ENCODE measurements around the gene NUCB2. TPM values are rescaled to one million over a fixed set of nuclear protein-coding genes. Genes with fewer than 3 reads are reported as not detected.
"Not testable (repeated sequence)": the region's sequence is repeated elsewhere in the genome, so short reads cannot be mapped to it uniquely, and the experiment has no call there.

NUCB2 gene
- polyA plus RNA-seq, 3 donors = 8.6 to 41.3 (median 31.4) TPM

DNA sequence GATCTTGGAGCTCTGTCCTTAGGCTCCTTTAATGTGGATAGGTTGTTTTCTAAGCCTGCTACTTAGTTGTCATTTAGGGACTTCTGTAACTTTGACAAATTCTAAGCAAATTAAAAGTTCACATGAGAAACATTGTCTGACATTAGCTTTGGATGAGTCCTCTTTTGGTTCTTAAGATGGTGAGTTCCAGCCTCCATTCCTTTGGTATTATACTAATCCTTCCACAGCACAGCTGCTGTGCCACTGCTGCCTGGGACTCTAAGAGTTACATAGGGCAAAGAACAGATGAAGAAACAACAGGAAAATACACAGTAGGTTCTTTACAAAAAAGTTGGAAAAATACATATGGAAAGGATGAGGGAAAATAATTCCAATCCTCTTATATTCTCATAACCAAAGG, 43.4 kb upstream of the NUCB2 start:
- Mint-ChIP-seq H3K36me3 (no peaks in the 10 kb centered on the region), H3K27ac (no peak overlapping the region), H3K4me3 (no peak overlapping the region), H3K9me3 (no peaks in the 10 kb centered on the region), H3K4me1 (peaks cover 12% of the 10 kb centered on the region), H3K27me3 (ENCODE audit: low read depth in 3 of 3) (peaks cover 0 to 18% (median 5%) of the 10 kb centered on the region in 3 donors)
- Histone ChIP-seq H3K9me3 (replicated peaks in 1 of 2; ENCODE audit: control insufficient read depth in 1 of 2, insufficient read depth in 1 of 2, low read length in 2 of 2) (no peaks in the 10 kb centered on the region), H3K9ac (ENCODE audit: insufficient read depth, low read length, poor library complexity, severe bottlenecking) (no peak overlapping the region), H3K4me1 (ENCODE audit: control insufficient read depth in 1 of 2, insufficient read depth in 2 of 2, low read length in 2 of 2) (peaks cover 7 to 15% of the 10 kb centered on the region in 2 donors), H3K27me3 (ENCODE audit: control insufficient read depth in 2 of 2, insufficient read depth in 2 of 2, low read length in 2 of 2) (peaks cover 0 to 2% of the 10 kb centered on the region in 2 donors), H3K4me2 (replicated peaks; ENCODE audit: extremely low read depth, low read length, poor library complexity, severe bottlenecking) (no peak overlapping the region), H4K20me1 (ENCODE audit: insufficient read depth, low read length) (no peaks in the 10 kb centered on the region), H2AFZ (ENCODE audit: insufficient read depth, low read depth, low read length, poor library complexity, severe bottlenecking) (no peak overlapping the region), H3K36me3 (replicated peaks in 1 of 2; ENCODE audit: control insufficient read depth in 1 of 2, insufficient read depth in 2 of 2, low read length in 2 of 2) (no peaks in the 10 kb centered on the region), H3K4me3 (replicated peaks in 1 of 3; ENCODE audit: low read depth in 2 of 3, low read length in 3 of 3) (no peak overlapping the region), H3K79me2 (ENCODE audit: insufficient read depth, low read length) (no peaks in the 10 kb centered on the region), H3K27ac (ENCODE audit: low read depth in 1 of 2, low read length in 2 of 2) (no peak overlapping the region)
- intact Hi-C loops (cut with micrococcal nuclease) = loop anchor here (10.0 kb wide), 2 partner anchors 122 to 272 kb away; partner anchors contain the start of gene NCR3LG1 (in 1 of the 2)
- TF ChIP-seq CTCF (IDR thresholded peaks at IDR 0.05) = no peak
- no peak for DNase-seq

DNA sequence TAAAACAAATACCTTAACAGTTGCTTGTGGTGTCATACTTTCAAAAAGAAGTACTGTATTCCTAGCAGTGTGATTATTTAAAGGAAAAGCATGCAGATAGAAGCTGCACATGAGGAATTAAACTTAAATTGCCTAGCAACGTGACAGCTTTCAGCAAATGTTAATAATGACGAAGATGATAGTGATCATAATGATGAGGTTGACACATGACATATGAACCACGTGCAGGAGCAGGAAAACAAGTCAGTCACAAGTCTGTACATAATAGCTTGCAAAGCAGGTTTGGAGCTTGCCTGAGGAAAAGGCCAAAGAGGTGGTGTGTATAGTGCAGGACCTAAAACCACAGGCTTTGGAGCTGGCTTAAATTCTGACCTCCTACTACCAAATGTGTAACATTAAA, 38.2 kb upstream of the NUCB2 start:
- no peak for DNase-seq
- Histone ChIP-seq H3K4me1 (ENCODE audit: control insufficient read depth in 1 of 2, insufficient read depth in 2 of 2, low read length in 2 of 2) (no peaks in the 10 kb centered on the region), H3K27ac (ENCODE audit: low read depth in 1 of 2, low read length in 2 of 2) (no peak overlapping the region), H3K36me3 (replicated peaks in 1 of 2; ENCODE audit: control insufficient read depth in 1 of 2, insufficient read depth in 2 of 2, low read length in 2 of 2) (no peaks in the 10 kb centered on the region), H3K4me3 (replicated peaks in 1 of 3; ENCODE audit: low read depth in 2 of 3, low read length in 3 of 3) (no peak overlapping the region), H3K9me3 (replicated peaks in 1 of 2; ENCODE audit: control insufficient read depth in 1 of 2, insufficient read depth in 1 of 2, low read length in 2 of 2) (no peaks in the 10 kb centered on the region), H2AFZ (ENCODE audit: insufficient read depth, low read depth, low read length, poor library complexity, severe bottlenecking) (no peak overlapping the region), H3K9ac (ENCODE audit: insufficient read depth, low read length, poor library complexity, severe bottlenecking) (no peak overlapping the region), H4K20me1 (ENCODE audit: insufficient read depth, low read length) (no peaks in the 10 kb centered on the region), H3K79me2 (ENCODE audit: insufficient read depth, low read length) (no peaks in the 10 kb centered on the region), H3K4me2 (replicated peaks; ENCODE audit: extremely low read depth, low read length, poor library complexity, severe bottlenecking) (no peak overlapping the region), H3K27me3 (ENCODE audit: control insufficient read depth in 2 of 2, insufficient read depth in 2 of 2, low read length in 2 of 2) (peaks cover 0 to 14% of the 10 kb centered on the region in 2 donors)
- Mint-ChIP-seq H3K4me1 (peaks cover under 1% of the 10 kb centered on the region), H3K4me3 (no peak overlapping the region), H3K36me3 (no peaks in the 10 kb centered on the region), H3K27ac (no peak overlapping the region), H3K27me3 (ENCODE audit: low read depth in 3 of 3) (peaks cover 4 to 42% (median 21%) of the 10 kb centered on the region in 3 donors), H3K9me3 (peaks cover 0 to 8% (median 3%) of the 10 kb centered on the region in 7 donors)
- intact Hi-C loops (cut with micrococcal nuclease) = loop anchor here (10.0 kb wide), 2 partner anchors 116 to 266 kb away; partner anchors contain the start of gene NCR3LG1 (in 1 of the 2)
- TF ChIP-seq CTCF (IDR thresholded peaks at IDR 0.05) = no peak
- 77% methylated on average over 3 of the region's 3 CpGs for WGBS (ENCODE audit: insufficient coverage)

DNA sequence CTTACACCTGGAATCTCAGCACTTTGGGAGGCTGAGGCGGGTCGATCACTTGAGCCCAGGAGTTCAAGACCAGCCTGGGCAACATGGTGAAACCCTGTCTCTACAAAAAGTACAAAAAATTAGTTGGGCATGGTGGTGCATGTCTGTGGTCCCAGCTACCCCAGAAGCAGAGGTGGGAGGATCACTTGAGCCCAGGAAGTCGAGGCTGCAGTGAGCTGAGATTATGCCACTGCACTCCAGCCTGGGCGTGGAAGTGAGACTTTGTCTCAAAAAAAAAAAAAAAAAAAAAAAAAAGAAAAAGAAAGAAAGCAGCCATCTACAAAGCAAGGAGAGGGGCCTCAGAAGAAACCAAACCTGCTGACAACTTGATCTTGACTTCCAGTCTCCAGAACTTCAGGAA, 36.6 kb upstream of the NUCB2 start:
- H2AFZ ChIP-seq (ENCODE audit: insufficient read depth, low read depth, low read length, poor library complexity, severe bottlenecking); H4K20me1 ChIP-seq (ENCODE audit: insufficient read depth, low read length); H3K36me3 Mint-ChIP-seq; H3K4me2 ChIP-seq (replicated peaks; ENCODE audit: extremely low read depth, low read length, poor library complexity, severe bottlenecking); H3K4me1 ChIP-seq (ENCODE audit: control insufficient read depth in 1 of 2, insufficient read depth in 2 of 2, low read length in 2 of 2); H3K27ac ChIP-seq (ENCODE audit: low read depth in 1 of 2, low read length in 2 of 2); H3K36me3 ChIP-seq (replicated peaks in 1 of 2; ENCODE audit: control insufficient read depth in 1 of 2, insufficient read depth in 2 of 2, low read length in 2 of 2); H3K4me3 Mint-ChIP-seq; H3K9ac ChIP-seq (ENCODE audit: insufficient read depth, low read length, poor library complexity, severe bottlenecking); H3K9me3 Mint-ChIP-seq; H3K79me2 ChIP-seq (ENCODE audit: insufficient read depth, low read length); DNase-seq; H3K4me1 Mint-ChIP-seq; H3K4me3 ChIP-seq (replicated peaks in 1 of 3; ENCODE audit: low read depth in 2 of 3, low read length in 3 of 3); H3K27ac Mint-ChIP-seq; H3K9me3 ChIP-seq (replicated peaks in 1 of 2; ENCODE audit: control insufficient read depth in 1 of 2, insufficient read depth in 1 of 2, low read length in 2 of 2): not testable (repeated sequence)
- intact Hi-C loops (cut with micrococcal nuclease) = loop anchor here (10.0 kb wide), 2 partner anchors 115 to 265 kb away; partner anchors contain the start of gene NCR3LG1 (in 1 of the 2)
- 100% methylated on average over 2 of the region's 4 CpGs for WGBS (ENCODE audit: insufficient coverage)
- peaks cover 0 to 14% of the 10 kb centered on the region in 2 donors for H3K27me3 ChIP-seq (ENCODE audit: control insufficient read depth in 2 of 2, insufficient read depth in 2 of 2, low read length in 2 of 2)
- H3K27me3 Mint-ChIP-seq (ENCODE audit: low read depth in 3 of 3) = peaks cover 4 to 38% (median 19%) of the 10 kb centered on the region in 3 donors

All from CD14-positive monocyte (primary cell).